Measurements from ENCODE around the gene RHOT1. TPM values are rescaled to one million over a fixed set of nuclear protein-coding genes. Genes with fewer than 3 reads are reported as not detected.

Gene RHOT1
- total and polyA plus RNA-seq, 2 donors (not counting 3 experiments of a cell fraction or from before 2014, with no cell fraction given), result 23.5 to 28.8 TPM

DNA sequence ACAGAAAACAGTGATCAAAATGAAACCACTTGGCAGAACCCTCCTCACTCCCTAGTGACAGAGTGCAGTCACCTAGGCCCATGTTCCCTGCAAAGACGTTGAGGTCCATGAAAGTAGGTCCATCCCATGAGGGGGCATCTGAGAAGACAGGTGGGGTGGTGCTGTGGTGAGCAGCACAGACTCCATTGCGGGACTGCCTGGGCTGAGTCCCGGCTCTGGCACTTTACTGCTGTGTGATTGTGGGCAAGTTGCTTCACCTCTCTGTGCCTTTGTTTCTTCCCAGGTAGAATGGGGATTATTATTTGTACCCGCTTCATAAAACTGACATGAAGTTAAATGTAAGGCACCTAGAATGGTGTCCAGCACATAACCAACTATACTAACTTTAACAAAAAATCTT is 23.5 kb upstream of the RHOT1 start:
- Histone ChIP-seq H3K4me3 (replicated peaks in 1 of 3; ENCODE audit: insufficient read depth in 1 of 3, low read depth in 1 of 3, low read length in 3 of 3) (no peak overlapping the region), H3K4me1 (ENCODE audit: control insufficient read depth, extremely low read depth, insufficient read depth, low read length) (no peaks in the 10 kb centered on the region), H3K79me2 (ENCODE audit: control insufficient read depth, insufficient read depth, low read length) (no peaks in the 10 kb centered on the region), H4K20me1 (replicated peaks; ENCODE audit: control insufficient read depth, extremely low read depth, insufficient read depth, low read length) (no peaks in the 10 kb centered on the region), H3K4me2 (ENCODE audit: insufficient read depth, low read length) (no peak overlapping the region), H3K9me3 (replicated peaks; ENCODE audit: control insufficient read depth, insufficient read depth, low read length) (no peaks in the 10 kb centered on the region), H3K9me1 (replicated peaks; ENCODE audit: control insufficient read depth, extremely low read depth, insufficient read depth, low read length) (no peaks in the 10 kb centered on the region), H2AFZ (ENCODE audit: low read depth, low read length) (no peak overlapping the region), H3K9ac (replicated peaks; ENCODE audit: extremely low read depth, insufficient read depth, low read length) (no peak overlapping the region), H3K27me3 (ENCODE audit: control insufficient read depth in 2 of 2, insufficient read depth in 2 of 2, low read length in 2 of 2) (no peaks in the 10 kb centered on the region), H3K36me3 (ENCODE audit: control insufficient read depth in 2 of 2, extremely low read depth in 1 of 2, insufficient read depth in 2 of 2, low read length in 2 of 2) (no peaks in the 10 kb centered on the region), H3K27ac (ENCODE audit: insufficient read depth, low read depth, low read length) (no peak overlapping the region)
- ChIA-PET CTCF (no interaction called here), POLR2A (no interaction called here)
- no peak for TF ChIP-seq FOS (IDR thresholded peaks at IDR 0.05; ENCODE audit: borderline replicate concordance, insufficient read depth, low read length)
- TF ChIP-seq GATA2 (IDR thresholded peaks at IDR 0.05; ENCODE audit: insufficient read depth, insufficient read length, low read depth, low read length), result no peak
- no peak for TF ChIP-seq EZH2 (IDR thresholded peaks at IDR 0.05; ENCODE audit: borderline replicate concordance, low read depth, low read length, severe bottlenecking)
- DNase-seq (ENCODE audit: low read depth, low spot score), result no peak
- dilution Hi-C loops (cut with MboI; ENCODE audit: extremely low pct_ligation_motif_present, low sequenced_read_pairs) (no loop called here), intact Hi-C loops (cut with micrococcal nuclease) (no loop called here)
- no peak for FAIRE-seq
- no TSS peak for BruUV-seq (replicated peaks)

DNA sequence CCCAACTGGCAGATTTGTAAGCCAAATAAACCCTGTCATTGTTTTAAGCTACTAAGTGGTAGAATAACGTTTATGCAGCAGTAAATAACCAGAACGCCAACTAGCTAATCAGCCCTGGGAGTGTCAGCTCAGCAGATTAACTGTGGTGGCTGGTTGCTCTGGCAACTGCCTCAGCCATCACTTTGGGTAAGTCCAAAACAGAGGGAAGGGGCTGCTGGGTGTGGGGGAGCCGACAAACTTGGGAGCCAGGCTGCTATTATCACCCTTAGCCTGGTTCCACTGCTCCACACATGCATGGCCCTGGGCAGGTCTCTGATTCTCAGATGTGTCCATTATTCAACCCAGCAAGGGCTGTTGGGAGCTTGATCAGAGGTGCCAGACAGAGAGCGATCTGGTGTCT is 22.2 kb upstream of the RHOT1 start:
- Histone ChIP-seq H3K27ac (ENCODE audit: insufficient read depth, low read depth, low read length) (no peak overlapping the region), H3K9me1 (replicated peaks; ENCODE audit: control insufficient read depth, extremely low read depth, insufficient read depth, low read length) (no peaks in the 10 kb centered on the region), H3K36me3 (ENCODE audit: control insufficient read depth in 2 of 2, extremely low read depth in 1 of 2, insufficient read depth in 2 of 2, low read length in 2 of 2) (no peaks in the 10 kb centered on the region), H3K4me1 (ENCODE audit: control insufficient read depth, extremely low read depth, insufficient read depth, low read length) (no peaks in the 10 kb centered on the region), H3K27me3 (ENCODE audit: control insufficient read depth in 2 of 2, insufficient read depth in 2 of 2, low read length in 2 of 2) (no peaks in the 10 kb centered on the region), H3K9ac (replicated peaks; ENCODE audit: extremely low read depth, insufficient read depth, low read length) (no peak overlapping the region), H3K9me3 (replicated peaks; ENCODE audit: control insufficient read depth, insufficient read depth, low read length) (no peaks in the 10 kb centered on the region), H2AFZ (ENCODE audit: low read depth, low read length) (no peak overlapping the region), H3K4me2 (ENCODE audit: insufficient read depth, low read length) (no peak overlapping the region), H3K4me3 (replicated peaks in 1 of 3; ENCODE audit: insufficient read depth in 1 of 3, low read depth in 1 of 3, low read length in 3 of 3) (no peak overlapping the region), H3K79me2 (ENCODE audit: control insufficient read depth, insufficient read depth, low read length) (no peaks in the 10 kb centered on the region), H4K20me1 (replicated peaks; ENCODE audit: control insufficient read depth, extremely low read depth, insufficient read depth, low read length) (no peaks in the 10 kb centered on the region)
- no TSS peak for BruUV-seq (replicated peaks)
- FAIRE-seq (no peak), DNase-seq (ENCODE audit: low read depth, low spot score) (no peak)
- POLR2A ChIA-PET, result no interaction called here
- TF ChIP-seq POLR2AphosphoS5 (IDR thresholded peaks at IDR 0.05; ENCODE audit: insufficient read depth, low read depth, low read length), result no peak
- no peak for TF ChIP-seq CTCF (IDR thresholded peaks at IDR 0.05; ENCODE audit: extremely low read depth in 1 of 2, insufficient read depth in 1 of 2, low read depth in 1 of 2, low read length in 2 of 2)
- no peak for TF ChIP-seq EZH2 (IDR thresholded peaks at IDR 0.05; ENCODE audit: borderline replicate concordance, low read depth, low read length, severe bottlenecking)
- TF ChIP-seq MAX (IDR thresholded peaks at IDR 0.05; ENCODE audit: insufficient read depth, insufficient read length), result no peak
- no peak for TF ChIP-seq POLR2A (IDR thresholded peaks at IDR 0.05; ENCODE audit: low read depth, low read length)
- no peak for TF ChIP-seq MYC (IDR thresholded peaks at IDR 0.05; ENCODE audit: low read depth, low read length)
- no peak for TF ChIP-seq GATA2 (IDR thresholded peaks at IDR 0.05; ENCODE audit: insufficient read depth, insufficient read length, low read depth, low read length)
- no peak for TF ChIP-seq FOS (IDR thresholded peaks at IDR 0.05; ENCODE audit: borderline replicate concordance, insufficient read depth, low read length)
- TF ChIP-seq JUN (IDR thresholded peaks at IDR 0.05; ENCODE audit: borderline replicate concordance, insufficient read depth, insufficient read length, low read depth), result no peak
- intact Hi-C loops (cut with micrococcal nuclease) (no loop called here), dilution Hi-C loops (cut with MboI; ENCODE audit: extremely low pct_ligation_motif_present, low sequenced_read_pairs) (no loop called here)
- CTCF ChIA-PET, result interaction anchor here (2.4 kb wide), 1 partner anchor 113 kb away, joined by 7 read pairs; the partner anchor contains the start of gene LRRC37B

Data from endothelial cell of umbilical vein (primary cell).